HepG2 (cell line): ENCODE measurements around the gene STK24. TPM values are rescaled to one million over a fixed set of nuclear protein-coding genes. Genes with fewer than 3 reads are reported as not detected.
A peak's percentile ranks its signal among the peaks of the same experiment; 100 is the strongest.

Experiments used
- ATAC-seq: fragments of 200-7000 bp; cut with Tn5 transposase; 3 replicates; pipeline ENCODE4 v1.9.1; 2020; ENCODE audit warnings: mild to moderate bottlenecking, moderate library complexity
- BruUV-seq: library from RNA; stranded (reverse); fragments of 400-500 nt; replicated peaks from 2 replicates; lab custom pipeline; 2021; lab: Mats Ljungman, UMichigan
- CTCF ChIA-PET: fragments of 300-600 bp; formaldehyde crosslinking; extraction: SDS; loops from one replicate; lab custom pipeline; 2021; ENCODE audit warnings: low total read pairs, inconsistent platforms, low intra/inter-chr PET ratio; lab: Yijun Ruan, JAX
- POLR2A ChIA-PET: fragments of 350-600 bp; sonication (Branson Sonifier 250); formaldehyde crosslinking; loops from one replicate; lab custom pipeline; 2020; ENCODE audit warnings: antibody characterized with exemption, inconsistent platforms; lab: Yijun Ruan, JAX
- DNase-seq: peaks from one replicate; pipeline ENCODE4 v3.0.0-alpha.2; 2015; ENCODE audit warnings: low spot score
- FAIRE-seq: peaks from 3 replicates; lab custom pipeline; 2011; peaks lifted over from hg19 to GRCh38; lab: Jason Lieb, UNC
- H2AFZ ChIP-seq: one replicate; pipeline ENCODE4 v1.6.1; 2011; ENCODE audit warnings: low read length, inconsistent platforms
- H3K27ac ChIP-seq: fragments of 300-600 bp; 3 replicates; pipeline ENCODE4 v1.8.0; 2011; ENCODE audit warnings: mixed run types, mild to moderate bottlenecking, mixed read lengths, low read length, inconsistent platforms; ENCODE audit not compliant: insufficient read depth; ENCODE audit errors: extremely low read length
- H3K27me3 ChIP-seq, 2 experiments: fragments of 200-600 bp in 1 of 2; 2 replicates in 1 of 2; 3 replicates in 1 of 2; pipeline versions ENCODE4 v1.6.0 to v1.8.0; 2011; ENCODE audit warnings: low read length in 2 of 2, mild to moderate bottlenecking in 2 of 2, moderate library complexity in 2 of 2, inconsistent platforms in 1 of 2; ENCODE audit not compliant: insufficient read depth in 2 of 2, control insufficient read depth in 1 of 2
- H3K36me3 ChIP-seq, 2 experiments: fragments of 200-600 bp in 1 of 2; replicated peaks in 1 of 2; 2 replicates in 1 of 2; 3 replicates in 1 of 2; pipeline versions ENCODE4 v1.5.1 to v1.8.0; 2011; ENCODE audit warnings: low read length in 2 of 2, inconsistent platforms in 1 of 2; ENCODE audit not compliant: insufficient read depth in 2 of 2, control insufficient read depth in 1 of 2
- H3K4me1 ChIP-seq: 2 replicates; pipeline ENCODE4 v1.5.1; 2012; ENCODE audit warnings: low read length, inconsistent platforms; ENCODE audit not compliant: insufficient read depth
- H3K4me2 ChIP-seq: 2 replicates; pipeline ENCODE4 v1.6.0; 2011; ENCODE audit warnings: low read depth, low read length, inconsistent platforms
- H3K4me3 ChIP-seq, 3 experiments: fragments of 200-600 bp in 1 of 3; sonication (generic), shearing (Covaris generic) in 1 of 3; replicated peaks in 1 of 3; 2 replicates each; pipeline ENCODE4 v1.5.1; 2011 to 2016; ENCODE audit warnings: low read length in 3 of 3, inconsistent platforms in 2 of 3, low read depth in 2 of 3, mild to moderate bottlenecking in 2 of 3, control low read depth in 1 of 3, mixed read lengths in 1 of 3; ENCODE audit not compliant: insufficient read depth in 1 of 3
- H3K79me2 ChIP-seq: one replicate; pipeline ENCODE4 v1.6.1; 2011; ENCODE audit warnings: low read length, inconsistent platforms; ENCODE audit not compliant: insufficient read depth
- H3K9ac ChIP-seq: 2 replicates; pipeline ENCODE4 v1.6.0; 2011; ENCODE audit warnings: mild to moderate bottlenecking, low read depth, low read length, inconsistent platforms; ENCODE audit not compliant: insufficient read depth
- H3K9me3 ChIP-seq: 2 replicates; pipeline ENCODE4 v1.5.1; 2012; ENCODE audit warnings: mild to moderate bottlenecking, low read length
- H4K20me1 ChIP-seq: 2 replicates; pipeline ENCODE4 v1.6.0; 2011; ENCODE audit warnings: inconsistent platforms, mild to moderate bottlenecking, low read length, moderate library complexity; ENCODE audit not compliant: insufficient read depth
- AGO2 ChIP-seq: fragments of 200-400 bp; formaldehyde crosslinking; optimal IDR thresholded peaks from 2 replicates; pipeline ENCODE3; 2017; ENCODE audit warnings: mild to moderate bottlenecking, low read depth, low read length, moderate library complexity
- ARNT ChIP-seq: fragments of 450-650 bp; IDR thresholded peaks from 2 replicates; pipeline ENCODE4 v1.6.1; 2017
- E2F1 ChIP-seq: sonication (generic); formaldehyde crosslinking; IDR thresholded peaks from 2 replicates; pipeline ENCODE4 v1.5.0; 2020; ENCODE audit warnings: missing genetic modification reagents
- HMGXB3 ChIP-seq: sonication (generic); formaldehyde crosslinking; IDR thresholded peaks from 2 replicates; pipeline ENCODE4 v1.4.0; 2020; ENCODE audit warnings: missing genetic modification reagents, borderline replicate concordance
- MBD4 ChIP-seq: IDR thresholded peaks from 2 replicates; pipeline ENCODE4 v1.6.1; 2012; ENCODE audit warnings: low read length, inconsistent platforms, borderline replicate concordance
- PHF8 ChIP-seq: sonication (generic); formaldehyde crosslinking; IDR thresholded peaks from 2 replicates; pipeline ENCODE4 v1.5.0; 2020; ENCODE audit warnings: missing genetic modification reagents
- REXO4 ChIP-seq: sonication (generic); formaldehyde crosslinking; IDR thresholded peaks from 2 replicates; pipeline ENCODE4 v1.8.0; 2022; ENCODE audit warnings: missing genetic modification reagents, mild to moderate bottlenecking, borderline replicate concordance
- SMAD1 ChIP-seq: sonication (generic); formaldehyde crosslinking; IDR thresholded peaks from 2 replicates; pipeline ENCODE4 v1.4.0; 2020; ENCODE audit warnings: missing genetic modification reagents, low read depth, mild to moderate bottlenecking, borderline replicate concordance
- TOPORS ChIP-seq: sonication (generic); formaldehyde crosslinking; IDR thresholded peaks from 2 replicates; pipeline ENCODE4 v1.8.0; 2023; ENCODE audit warnings: mild to moderate bottlenecking, missing genetic modification reagents
- ZC3H13 ChIP-seq: sonication (generic); formaldehyde crosslinking; IDR thresholded peaks from 2 replicates; pipeline ENCODE4 v1.8.1; 2023; ENCODE audit warnings: mild to moderate bottlenecking, missing genetic modification reagents, moderate library complexity
- ZMAT3 ChIP-seq: sonication (generic); formaldehyde crosslinking; conservative IDR thresholded peaks from 2 replicates; pipeline ENCODE4 v1.7.0; 2021; ENCODE audit warnings: missing genetic modification reagents
- ZNF326 ChIP-seq: sonication (generic); formaldehyde crosslinking; IDR thresholded peaks from 2 replicates; pipeline ENCODE4 v1.4.0; 2020; ENCODE audit warnings: missing genetic modification reagents, borderline replicate concordance
- ZNF34 ChIP-seq: sonication (generic); formaldehyde crosslinking; IDR thresholded peaks from 2 replicates; pipeline ENCODE4 v1.4.0; 2020; ENCODE audit warnings: mild to moderate bottlenecking, missing genetic modification reagents, borderline replicate concordance
- ZNF563 ChIP-seq: sonication (generic); formaldehyde crosslinking; IDR thresholded peaks from 2 replicates; pipeline ENCODE4 v1.8.0; 2022; ENCODE audit warnings: mild to moderate bottlenecking, moderate library complexity, missing genetic modification reagents
- WGBS: methylation state at CpG from one replicate; pipeline ENCODE4 v1.1.6; 2017; ENCODE audit warnings: low lambda C conversion rate; 5-methylcytosine and 5-hydroxymethylcytosine counted together
- in situ Hi-C: cut with HindIII; loops from 2 replicates; pipeline ENCODE4 v1.10.0; 2017; ENCODE audit warnings: low pct_unique_long_range_greater_than_20kb; ENCODE audit not compliant: extremely low pct_ligation_motif_present
- intact Hi-C: fragments of 100-400 bp; cut with micrococcal nuclease; formaldehyde crosslinking; loops from one replicate; pipeline ENCODE4 v1.10.0; 2022; ENCODE audit not compliant: unreplicated experiment
- polyA plus RNA-seq, 8 experiments: library from polyadenylated mRNA; depleted of rRNA in 3 of 8; stranded (reverse) in 7 of 8; unstranded in 1 of 8; fragments of >200 nt; fragmentation: Illumina TruSeq in 4 of 8; extraction: Trizol in 4 of 8; gene quantifications; 2 replicates each; pipeline versions ENCODE4 v1.2.1 to v1.2.3, GENCODE V29; 2011 to 2016; ENCODE audit warnings: low read depth in 4 of 8, missing spikeins in 1 of 8, mixed read lengths in 1 of 8; ENCODE audit not compliant: insufficient read depth in 1 of 8
- total RNA-seq, 5 experiments: library from RNA; depleted of rRNA; stranded (reverse); fragments of >200 nt; fragmentation: Illumina TruSeq; extraction: Trizol; gene quantifications; 2 replicates each; pipeline ENCODE4 v1.2.3, GENCODE V29; 2016; ENCODE audit warnings: low read depth in 1 of 5

The STK24 gene
- total and polyA plus RNA-seq, 2 of the 13 experiments (the other 11 are each of a cell fraction or from before 2014, with no cell fraction given), result 51.3 to 73.0 TPM

- ChIA-PET POLR2A (no interaction called here), CTCF (interaction anchor here (0.6 kb wide), 1 partner anchor 17 kb away, joined by 3 read pairs; no protein-coding TSS in a partner anchor)
- H3K36me3 ChIP-seq, result peaks cover 35 to 88% of the 10 kb centered on the region in 2 experiments
- ATAC-seq (peak; percentile 3; the same call in 2 of the 3 replicates), DNase-seq (no peak), FAIRE-seq (no peak)
- BruUV-seq, result no TSS peak
- TF ChIP-seq AGO2, result peak; percentile 85
- TF ChIP-seq TOPORS (CRISPR knock-in tag), result no peak
- intact Hi-C loops, result no loop called here
- no peak overlapping the region for H3K4me3 ChIP-seq
- WGBS, result 83% methylated on average over 1 of the region's 18 CpGs
- no peak overlapping the region for H3K4me2 ChIP-seq
- no peaks in the 10 kb centered on the region for H3K27me3 ChIP-seq
- no peak overlapping the region for H3K27ac ChIP-seq
- H4K20me1 ChIP-seq, result peaks cover 3% of the 10 kb centered on the region; the same call in 1 of the 2 replicates
- no peak overlapping the region for H2AFZ ChIP-seq
- no peaks in the 10 kb centered on the region for H3K9me3 ChIP-seq
- in situ Hi-C loops, result no loop called here
- peaks cover 2% of the 10 kb centered on the region for H3K79me2 ChIP-seq
- H3K9ac ChIP-seq, result no peak overlapping the region
- H3K4me1 ChIP-seq, result no peaks in the 10 kb centered on the region
Observed at GRCh38 chr13:98459171-98459681, 117.7 kb downstream of the STK24 start.

GRCh38 chr13:98458431-98458830 lies 118.5 kb downstream of the STK24 start:
- ChIA-PET POLR2A (no interaction called here), CTCF (no interaction called here)
- H3K4me2 ChIP-seq, result no peak overlapping the region
- H3K36me3 ChIP-seq, result peaks cover 34 to 89% of the 10 kb centered on the region in 2 experiments
- in situ Hi-C loops (no loop called here), intact Hi-C loops (no loop called here)
- H2AFZ ChIP-seq, result no peak overlapping the region
- no peaks in the 10 kb centered on the region for H3K9me3 ChIP-seq
- H3K79me2 ChIP-seq, result peaks cover 2% of the 10 kb centered on the region
- BruUV-seq, result no TSS peak
- H3K4me3 ChIP-seq, result no peak overlapping the region
- FAIRE-seq (no peak), DNase-seq (no peak), ATAC-seq (no peak; the same call in 1 of the 3 replicates)
- no peaks in the 10 kb centered on the region for H3K4me1 ChIP-seq
- WGBS, result 96% methylated on average over 11 of the region's 16 CpGs
- no peaks in the 10 kb centered on the region for H3K27me3 ChIP-seq
- H3K27ac ChIP-seq, result no peak overlapping the region
- peaks cover 3% of the 10 kb centered on the region; the same call in 1 of the 2 replicates for H4K20me1 ChIP-seq
- no peak overlapping the region for H3K9ac ChIP-seq
- no peak for TF ChIP-seq REXO4
- TF ChIP-seq HMGXB3 (CRISPR knock-in tag), result no peak
- TF ChIP-seq ZNF563 (CRISPR knock-in tag), result no peak
- no peak for TF ChIP-seq SMAD1
- no peak for TF ChIP-seq MBD4
- no peak for TF ChIP-seq E2F1
- no peak for TF ChIP-seq ZC3H13 (CRISPR knock-in tag)
- TF ChIP-seq ZMAT3 (CRISPR knock-in tag), result no peak
- no peak for TF ChIP-seq ARNT
- no peak for TF ChIP-seq PHF8
- TF ChIP-seq ZNF326 (CRISPR knock-in tag), result no peak
- TF ChIP-seq ZNF34 (CRISPR knock-in tag), result no peak
